ENCODE data around the gene NACC2.

NACC2 gene

DNA sequence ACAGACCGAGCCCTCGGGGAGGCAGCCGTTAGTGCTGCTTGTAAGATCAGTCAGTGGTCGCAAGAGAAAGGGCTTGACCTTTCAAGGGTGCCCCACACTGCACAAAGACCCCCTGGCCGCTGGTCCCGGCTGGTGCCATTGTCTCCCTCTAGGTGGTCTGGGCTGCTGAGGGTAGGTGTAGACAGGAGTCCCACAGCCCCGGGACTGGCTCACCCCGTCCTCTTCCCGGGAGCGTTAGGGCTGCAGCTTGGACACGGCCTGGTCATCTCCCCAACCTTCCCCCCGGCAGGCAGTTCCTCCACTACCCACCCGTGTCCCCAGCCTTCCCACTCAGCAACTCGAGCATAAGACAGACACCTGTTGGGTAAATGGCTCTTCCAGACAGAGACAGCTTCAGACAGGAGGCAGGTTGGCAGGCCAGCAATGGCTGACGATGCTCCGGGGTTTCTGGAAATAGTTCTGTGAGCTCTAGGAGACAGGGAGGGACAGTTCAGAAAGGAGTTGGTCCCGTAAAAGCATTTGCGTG lies 38.9 kb upstream of the NACC2 start:
- TF ChIP-seq, protein P1, sequence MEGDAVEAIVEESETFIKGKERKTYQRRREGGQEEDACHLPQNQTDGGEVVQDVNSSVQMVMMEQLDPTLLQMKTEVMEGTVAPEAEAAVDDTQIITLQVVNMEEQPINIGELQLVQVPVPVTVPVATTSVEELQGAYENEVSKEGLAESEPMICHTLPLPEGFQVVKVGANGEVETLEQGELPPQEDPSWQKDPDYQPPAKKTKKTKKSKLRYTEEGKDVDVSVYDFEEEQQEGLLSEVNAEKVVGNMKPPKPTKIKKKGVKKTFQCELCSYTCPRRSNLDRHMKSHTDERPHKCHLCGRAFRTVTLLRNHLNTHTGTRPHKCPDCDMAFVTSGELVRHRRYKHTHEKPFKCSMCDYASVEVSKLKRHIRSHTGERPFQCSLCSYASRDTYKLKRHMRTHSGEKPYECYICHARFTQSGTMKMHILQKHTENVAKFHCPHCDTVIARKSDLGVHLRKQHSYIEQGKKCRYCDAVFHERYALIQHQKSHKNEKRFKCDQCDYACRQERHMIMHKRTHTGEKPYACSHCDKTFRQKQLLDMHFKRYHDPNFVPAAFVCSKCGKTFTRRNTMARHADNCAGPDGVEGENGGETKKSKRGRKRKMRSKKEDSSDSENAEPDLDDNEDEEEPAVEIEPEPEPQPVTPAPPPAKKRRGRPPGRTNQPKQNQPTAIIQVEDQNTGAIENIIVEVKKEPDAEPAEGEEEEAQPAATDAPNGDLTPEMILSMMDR (IDR thresholded peaks at IDR 0.05; ENCODE audit: low read length, missing control alignments) = no peak
- no peak for DNase-seq (ENCODE audit: low read depth)
- H3K4me3 ChIP-seq (replicated peaks; ENCODE audit: low read depth, low read length) = no peak overlapping the region

GRCh38 chr9:136133191-136133958 lies 38.3 kb upstream of the NACC2 start:
- peak overlapping the region; percentile 31 for H3K4me3 ChIP-seq (replicated peaks; ENCODE audit: low read depth, low read length)
- DNase-seq (ENCODE audit: low read depth) = peak; percentile 19

DNA sequence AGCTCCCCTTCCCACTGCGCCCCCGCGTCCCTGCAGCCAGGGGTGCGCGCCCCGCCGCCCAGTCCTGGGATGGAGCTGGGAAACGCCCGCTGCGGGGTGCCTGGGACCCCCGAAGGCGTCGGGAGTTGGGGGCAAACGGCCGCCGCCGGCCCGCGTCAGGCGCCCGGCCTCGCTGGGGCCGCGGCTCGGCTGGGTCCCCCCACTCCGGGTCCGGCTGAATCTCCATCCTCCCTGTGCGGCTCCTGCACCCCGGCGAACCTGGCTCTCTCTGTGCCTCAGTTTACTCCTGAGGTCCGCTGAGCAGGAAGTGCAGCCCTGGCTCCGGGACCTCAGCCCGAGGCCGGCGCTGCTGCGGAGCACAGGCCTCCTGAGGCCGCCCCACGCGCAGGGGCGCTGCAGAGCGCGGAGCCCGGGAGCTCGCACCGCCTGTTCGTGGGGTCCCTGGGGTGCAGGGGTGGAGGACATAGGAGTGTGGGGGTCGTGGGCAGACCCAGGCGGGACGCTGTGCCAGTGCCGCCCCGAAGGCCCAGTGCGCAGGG lies 37.5 kb upstream of the NACC2 start:
- no peak for DNase-seq (ENCODE audit: low read depth)
- no peak overlapping the region for H3K4me3 ChIP-seq (replicated peaks; ENCODE audit: low read depth, low read length)
- TF ChIP-seq, protein P1 (IDR thresholded peaks at IDR 0.05; ENCODE audit: low read length, missing control alignments) = no peak

More at GRCh38 chr9:136133191-136133958, 38.3 kb upstream of the NACC2 start:
- TF ChIP-seq, protein P1 (IDR thresholded peaks at IDR 0.05; ENCODE audit: low read length, missing control alignments) = no peak

DNA sequence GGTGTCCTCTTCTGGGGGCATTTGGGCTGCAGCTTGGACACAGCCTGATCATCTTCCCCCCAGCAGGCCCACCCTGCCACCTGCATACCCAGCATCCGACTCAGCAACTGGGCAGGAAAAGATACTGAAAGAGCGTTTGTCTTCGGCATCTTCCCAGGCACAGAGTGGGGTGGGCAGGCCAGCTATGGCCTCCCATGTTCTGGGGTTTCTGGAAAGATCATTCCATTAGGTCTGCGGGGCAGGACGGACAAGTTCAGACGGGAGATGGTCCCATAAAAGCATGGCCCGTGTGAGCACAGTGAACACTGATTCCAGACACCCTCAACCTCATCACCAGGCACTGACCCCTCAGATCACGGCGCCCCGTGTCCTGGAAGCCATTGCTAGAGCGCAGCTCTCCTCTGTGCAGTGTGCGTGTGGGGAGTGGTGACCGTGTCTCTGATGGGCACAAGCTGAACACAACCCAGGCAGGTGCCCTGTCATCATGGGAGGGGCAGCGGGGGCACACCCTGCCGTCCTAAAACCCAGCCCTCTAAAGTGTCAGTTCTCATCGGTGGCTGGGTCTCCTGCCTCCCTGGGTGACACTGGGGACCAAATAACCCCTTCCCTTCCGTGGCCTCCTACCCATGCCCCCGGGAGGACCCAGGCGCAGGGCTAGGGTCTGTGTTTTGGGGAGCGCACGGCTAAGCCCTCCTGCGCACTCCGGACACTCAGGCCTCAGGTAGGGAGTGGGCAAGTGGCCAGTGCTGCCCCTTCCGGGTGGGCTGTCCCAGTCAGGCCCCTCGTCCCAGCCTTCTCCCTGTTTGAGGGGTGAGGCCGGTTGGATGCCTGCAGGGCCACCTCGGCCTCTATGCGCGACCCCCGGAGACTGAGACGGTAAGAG lies 36.8 kb upstream of the NACC2 start:
- no peak overlapping the region for H3K4me3 ChIP-seq (replicated peaks; ENCODE audit: low read depth, low read length)
- DNase-seq (ENCODE audit: low read depth) = no peak
- TF ChIP-seq, protein P1 (IDR thresholded peaks at IDR 0.05; ENCODE audit: low read length, missing control alignments) = no peak

- TF ChIP-seq, protein P1 (IDR thresholded peaks at IDR 0.05; ENCODE audit: low read length, missing control alignments) = no peak
These were observed 34.1 kb upstream of the NACC2 start for GRCh38 chr9:136129176-136129575.

DNA sequence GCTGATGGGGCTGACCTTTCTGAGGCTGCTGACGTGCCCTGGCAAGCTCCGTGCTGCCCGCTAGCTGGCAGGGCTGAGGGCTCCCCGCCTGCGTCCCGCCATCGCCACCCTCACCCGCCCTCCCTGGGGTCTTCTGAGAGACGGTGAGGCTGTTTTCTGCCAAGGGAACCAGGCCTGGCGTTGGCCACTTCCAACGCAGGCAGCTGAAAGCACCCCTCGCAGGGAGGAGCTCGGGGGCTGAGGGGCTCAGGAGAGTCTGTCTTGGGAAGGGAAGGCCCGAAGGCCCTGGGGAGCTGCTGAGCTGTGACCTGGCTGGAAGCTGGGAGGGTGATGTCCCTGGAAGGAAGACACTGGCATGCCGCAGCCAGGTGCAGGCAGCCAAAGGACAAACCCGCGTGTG lies 33.3 kb upstream of the NACC2 start:
- H3K4me3 ChIP-seq (replicated peaks; ENCODE audit: low read depth, low read length) = no peak overlapping the region
- TF ChIP-seq, protein P1 (IDR thresholded peaks at IDR 0.05; ENCODE audit: low read length, missing control alignments) = no peak
- no peak for DNase-seq (ENCODE audit: low read depth)

More at GRCh38 chr9:136129176-136129575, 34.1 kb upstream of the NACC2 start:
- H3K4me3 ChIP-seq (replicated peaks; ENCODE audit: low read depth, low read length) = no peak overlapping the region
- DNase-seq (ENCODE audit: low read depth) = no peak
